HG03354 (cell line): ENCODE measurements around the gene HSD17B3.
"Not testable (repeated sequence)": the region's sequence is repeated elsewhere in the genome, so short reads cannot be mapped to it uniquely, and the experiment has no call there.

ENCODE experiments used
- ATAC-seq: cut with Tn5 transposase; IDR thresholded peaks from one replicate; pipeline ENCODE4 v1.9.1; 2021; ENCODE audit warnings: mild to moderate bottlenecking; ENCODE audit not compliant: unreplicated experiment, poor library complexity, severe bottlenecking

Gene HSD17B3

GRCh38 chr9:96317335-96317980 lies 15.5 kb upstream of the HSD17B3 start:
- ATAC-seq: no peak

GRCh38 chr9:96309850-96310249 lies 7.9 kb upstream of the HSD17B3 start:
- ATAC-seq: no peak

GRCh38 chr9:96306958-96307357 lies 5.0 kb upstream of the HSD17B3 start:
- not testable (repeated sequence) for ATAC-seq

- ATAC-seq: no peak
Observed at GRCh38 chr9:96305171-96305570, 3.2 kb upstream of the HSD17B3 start.

GRCh38 chr9:96304230-96304629 lies 2.3 kb upstream of the HSD17B3 start:
- no peak for ATAC-seq

GRCh38 chr9:96299823-96300222 lies 2.2 kb downstream of the HSD17B3 start:
- no peak for ATAC-seq

GRCh38 chr9:96294159-96294545 lies 7.8 kb downstream of the HSD17B3 start:
- ATAC-seq: no peak

- no peak for ATAC-seq
Observed at GRCh38 chr9:96293498-96294158, 8.3 kb downstream of the HSD17B3 start.

- ATAC-seq: no peak
Observed at GRCh38 chr9:96289392-96289791, 12.6 kb downstream of the HSD17B3 start.

GRCh38 chr9:96281641-96282040 lies 20.3 kb downstream of the HSD17B3 start:
- ATAC-seq: no peak

GRCh38 chr9:96279932-96280331 lies 22.0 kb downstream of the HSD17B3 start:
- ATAC-seq: no peak

- ATAC-seq: no peak
Observed at GRCh38 chr9:96274939-96275338, 27.0 kb downstream of the HSD17B3 start.

GRCh38 chr9:96270236-96270744 lies 31.7 kb downstream of the HSD17B3 start:
- no peak for ATAC-seq

GRCh38 chr9:96258967-96259366 lies 43.0 kb downstream of the HSD17B3 start:
- no peak for ATAC-seq

- no peak for ATAC-seq
Observed at GRCh38 chr9:96256800-96257199, 45.2 kb downstream of the HSD17B3 start.

GRCh38 chr9:96255698-96256097 lies 46.3 kb downstream of the HSD17B3 start:
- no peak for ATAC-seq

GRCh38 chr9:96253059-96253696 lies 48.8 kb downstream of the HSD17B3 start:
- no peak for ATAC-seq

GRCh38 chr9:96251451-96251850 lies 50.5 kb downstream of the HSD17B3 start:
- no peak for ATAC-seq

GRCh38 chr9:96249746-96250145 lies 52.2 kb downstream of the HSD17B3 start:
- no peak for ATAC-seq

GRCh38 chr9:96246267-96246671 lies 55.7 kb downstream of the HSD17B3 start:
- no peak for ATAC-seq

- ATAC-seq: no peak
Observed at GRCh38 chr9:96245399-96245798, 56.6 kb downstream of the HSD17B3 start.
